Peyer's patch (tissue), 4 donors: ENCODE results near the gene ARHGAP15.

ENCODE experiments used
- CTCF ChIP-seq, 6 experiments: fragments of 450-650 bp in 4 of 6; fragments of 200-600 bp in 2 of 6; sonication (generic) in 1 of 6; IDR thresholded peaks; one replicate each; pipeline ENCODE4 v1.5.1; 2017 to 2019; ENCODE audit warnings: antibody characterized with exemption in 6 of 6, mild to moderate bottlenecking in 3 of 6, moderate library complexity in 1 of 6
- POLR2A ChIP-seq, 2 donors: fragments of 450-650 bp; IDR thresholded peaks; one replicate each; pipeline ENCODE4 v1.5.1; 2017; ENCODE audit warnings: antibody characterized with exemption in 2 of 2, mild to moderate bottlenecking in 2 of 2, moderate library complexity in 2 of 2

GRCh38 chr2:143505542-143505941 lies 376.3 kb downstream of the ARHGAP15 start:
- TF ChIP-seq CTCF (IDR thresholded peaks at IDR 0.05), result no peak
- TF ChIP-seq POLR2A (IDR thresholded peaks at IDR 0.05), result no peak
